Fibroblast of lung (primary cell): ENCODE results near the gene ZNF697. TPM values are rescaled to one million over a fixed set of nuclear protein-coding genes. Genes with fewer than 3 reads are reported as not detected.

Experiments
- DNase-seq, 2 donors: peaks; one replicate each; pipeline versions ENCODE4 v3.0.0 to v3.0.0-alpha.2; 2010; ENCODE audit warnings: low read depth in 2 of 2
- H2AFZ ChIP-seq: 2 replicates; pipeline ENCODE4 v1.5.1; 2012; ENCODE audit warnings: low read length, control low read depth, inconsistent platforms
- H3K27ac ChIP-seq: 2 replicates; pipeline ENCODE4 v1.5.1; 2011; ENCODE audit warnings: low read length, control low read depth; ENCODE audit not compliant: insufficient read depth
- H3K27me3 ChIP-seq: 2 replicates; pipeline ENCODE4 v1.5.1; 2011; ENCODE audit warnings: mild to moderate bottlenecking, low read length; ENCODE audit not compliant: control insufficient read depth, insufficient read depth
- H3K36me3 ChIP-seq: 2 replicates; pipeline ENCODE4 v1.5.1; 2011; ENCODE audit warnings: low read length; ENCODE audit not compliant: control insufficient read depth, insufficient read depth
- H3K4me1 ChIP-seq: 2 replicates; pipeline ENCODE4 v1.5.1; 2011; ENCODE audit warnings: low read length; ENCODE audit not compliant: control insufficient read depth, insufficient read depth; ENCODE audit errors: extremely low read depth
- H3K4me2 ChIP-seq: 2 replicates; pipeline ENCODE4 v1.5.1; 2011; ENCODE audit warnings: low read length, control low read depth; ENCODE audit not compliant: insufficient read depth; ENCODE audit errors: extremely low read depth
- H3K4me3 ChIP-seq, 4 experiments: fragments of 200-600 bp in 1 of 4; sonication (generic) in 1 of 4; replicated peaks in 1 of 4; 2 replicates each; pipeline ENCODE4 v1.5.1; 2011 to 2016; ENCODE audit warnings: low read length in 4 of 4, low read depth in 3 of 4, mild to moderate bottlenecking in 3 of 4, control low read depth in 2 of 4, inconsistent platforms in 1 of 4, mixed read lengths in 1 of 4; ENCODE audit not compliant: insufficient read depth in 1 of 4; ENCODE audit errors: control extremely low read depth in 1 of 4
- H3K79me2 ChIP-seq: 2 replicates; pipeline ENCODE4 v1.5.1; 2012; ENCODE audit warnings: mild to moderate bottlenecking, low read length, inconsistent platforms; ENCODE audit not compliant: control insufficient read depth, insufficient read depth
- H3K9ac ChIP-seq: 2 replicates; pipeline ENCODE4 v1.5.1; 2011; ENCODE audit warnings: mild to moderate bottlenecking, low read length, control low read depth; ENCODE audit not compliant: insufficient read depth
- H3K9me3 ChIP-seq: 2 replicates; pipeline ENCODE4 v1.5.1; 2012; ENCODE audit warnings: low read depth, low read length; ENCODE audit not compliant: control insufficient read depth, insufficient read depth
- H4K20me1 ChIP-seq: 2 replicates; pipeline ENCODE4 v1.5.1; 2011; ENCODE audit warnings: low read length; ENCODE audit not compliant: control insufficient read depth, insufficient read depth; ENCODE audit errors: extremely low read depth
- EZH2 ChIP-seq: IDR thresholded peaks from 2 replicates; pipeline ENCODE4 v1.5.1; 2012; ENCODE audit warnings: low read length, control low read depth, mild to moderate bottlenecking; ENCODE audit errors: missing control alignments
- polyA plus RNA-seq, 2 donors: library from polyadenylated mRNA; depleted of rRNA in 1 of 2; stranded (reverse) in 1 of 2; unstranded in 1 of 2; fragments of >200 nt; gene quantifications; 2 replicates each; pipeline ENCODE4 v1.2.1, GENCODE V29; 2011 to 2012; ENCODE audit warnings: missing spikeins in 1 of 2
- total RNA-seq: library from RNA; depleted of rRNA; stranded (reverse); fragments of >200 nt; gene quantifications from 2 replicates; pipeline ENCODE4 v1.2.1, GENCODE V29; 2014
- TF ChIP-seq, protein P1 (sequence below), 2 donors: IDR thresholded peaks in 1 of 2; conservative IDR thresholded peaks in 1 of 2; 1 replicate in 1 of 2; 2 replicates in 1 of 2; pipeline ENCODE4 v1.5.1; 2011 to 2012; ENCODE audit warnings: low read length in 2 of 2, control low read depth in 1 of 2, inconsistent platforms in 1 of 2, low read depth in 1 of 2, mild to moderate bottlenecking in 1 of 2

Gene ZNF697
- total and polyA plus RNA-seq, 2 donors (not counting 1 experiment from before 2014, with no cell fraction given) = 9.6 to 23.0 TPM

DNA sequence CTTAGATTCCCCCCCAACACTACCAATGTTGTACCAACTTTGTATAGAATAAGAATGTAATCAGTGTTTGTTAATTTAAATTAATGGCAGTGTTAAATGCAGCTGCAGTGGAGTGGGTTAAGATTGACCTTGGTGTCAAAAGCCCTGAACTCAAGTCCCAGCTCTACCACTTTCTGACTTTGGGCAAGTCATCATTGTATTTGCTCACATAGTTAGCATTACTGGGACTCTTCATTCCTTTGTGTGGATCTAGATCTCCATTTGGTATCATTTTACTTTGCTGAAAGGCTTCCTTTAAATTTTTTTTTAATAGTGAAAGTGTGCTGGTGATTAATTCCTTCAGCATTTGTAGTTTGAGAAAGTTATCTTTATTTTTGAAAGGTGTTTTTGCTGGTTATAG lies 41.4 kb upstream of the ZNF697 start:
- H3K27me3 ChIP-seq = peaks cover 2% of the 10 kb centered on the region
- no peaks in the 10 kb centered on the region for H4K20me1 ChIP-seq
- no peak overlapping the region for H3K4me2 ChIP-seq
- H3K36me3 ChIP-seq = no peaks in the 10 kb centered on the region
- no peak overlapping the region for H3K9ac ChIP-seq
- no peak for TF ChIP-seq EZH2
- TF ChIP-seq, protein P1, sequence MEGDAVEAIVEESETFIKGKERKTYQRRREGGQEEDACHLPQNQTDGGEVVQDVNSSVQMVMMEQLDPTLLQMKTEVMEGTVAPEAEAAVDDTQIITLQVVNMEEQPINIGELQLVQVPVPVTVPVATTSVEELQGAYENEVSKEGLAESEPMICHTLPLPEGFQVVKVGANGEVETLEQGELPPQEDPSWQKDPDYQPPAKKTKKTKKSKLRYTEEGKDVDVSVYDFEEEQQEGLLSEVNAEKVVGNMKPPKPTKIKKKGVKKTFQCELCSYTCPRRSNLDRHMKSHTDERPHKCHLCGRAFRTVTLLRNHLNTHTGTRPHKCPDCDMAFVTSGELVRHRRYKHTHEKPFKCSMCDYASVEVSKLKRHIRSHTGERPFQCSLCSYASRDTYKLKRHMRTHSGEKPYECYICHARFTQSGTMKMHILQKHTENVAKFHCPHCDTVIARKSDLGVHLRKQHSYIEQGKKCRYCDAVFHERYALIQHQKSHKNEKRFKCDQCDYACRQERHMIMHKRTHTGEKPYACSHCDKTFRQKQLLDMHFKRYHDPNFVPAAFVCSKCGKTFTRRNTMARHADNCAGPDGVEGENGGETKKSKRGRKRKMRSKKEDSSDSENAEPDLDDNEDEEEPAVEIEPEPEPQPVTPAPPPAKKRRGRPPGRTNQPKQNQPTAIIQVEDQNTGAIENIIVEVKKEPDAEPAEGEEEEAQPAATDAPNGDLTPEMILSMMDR (conservative IDR thresholded peaks at IDR 0.05 in 1 of 2, IDR thresholded peaks at IDR 0.05 in 1 of 2; ENCODE audit: low read depth in 1 of 2, low read length in 2 of 2) = no peak
- H3K4me1 ChIP-seq = no peaks in the 10 kb centered on the region
- no peaks in the 10 kb centered on the region for H3K9me3 ChIP-seq
- H3K4me3 ChIP-seq = no peak overlapping the region
- DNase-seq = no peak
- H3K27ac ChIP-seq = no peak overlapping the region
- H3K79me2 ChIP-seq = no peaks in the 10 kb centered on the region
- H2AFZ ChIP-seq = no peak overlapping the region

DNA sequence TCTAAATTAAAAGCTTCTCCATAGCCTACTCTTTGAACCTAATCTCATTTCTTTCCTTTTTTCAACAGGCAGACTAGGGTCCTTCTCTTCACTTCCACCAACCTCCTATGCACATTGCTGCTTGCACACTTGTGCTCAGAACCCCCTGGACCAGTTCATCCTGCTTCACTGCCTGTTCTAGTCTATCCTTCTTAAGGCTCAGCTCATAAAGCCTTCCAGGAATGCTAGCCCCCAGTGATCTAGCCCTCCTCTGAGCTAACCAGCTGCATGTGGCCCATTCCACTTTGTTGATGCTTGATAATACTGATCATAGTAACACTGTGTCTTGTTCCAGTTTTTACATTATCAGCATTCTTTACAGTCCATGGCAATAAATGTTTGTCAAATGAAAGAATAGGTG lies 40.7 kb upstream of the ZNF697 start:
- Histone ChIP-seq H3K4me3 (no peak overlapping the region), H3K9me3 (no peaks in the 10 kb centered on the region), H3K9ac (no peak overlapping the region), H3K4me1 (no peaks in the 10 kb centered on the region), H2AFZ (no peak overlapping the region), H3K36me3 (no peaks in the 10 kb centered on the region), H3K4me2 (no peak overlapping the region), H3K27me3 (peaks cover 2% of the 10 kb centered on the region), H3K27ac (no peak overlapping the region), H3K79me2 (no peaks in the 10 kb centered on the region), H4K20me1 (no peaks in the 10 kb centered on the region)
- TF ChIP-seq, protein P1 (conservative IDR thresholded peaks at IDR 0.05 in 1 of 2, IDR thresholded peaks at IDR 0.05 in 1 of 2; ENCODE audit: low read depth in 1 of 2, low read length in 2 of 2) = no peak
- TF ChIP-seq EZH2 = no peak
- no peak for DNase-seq

DNA sequence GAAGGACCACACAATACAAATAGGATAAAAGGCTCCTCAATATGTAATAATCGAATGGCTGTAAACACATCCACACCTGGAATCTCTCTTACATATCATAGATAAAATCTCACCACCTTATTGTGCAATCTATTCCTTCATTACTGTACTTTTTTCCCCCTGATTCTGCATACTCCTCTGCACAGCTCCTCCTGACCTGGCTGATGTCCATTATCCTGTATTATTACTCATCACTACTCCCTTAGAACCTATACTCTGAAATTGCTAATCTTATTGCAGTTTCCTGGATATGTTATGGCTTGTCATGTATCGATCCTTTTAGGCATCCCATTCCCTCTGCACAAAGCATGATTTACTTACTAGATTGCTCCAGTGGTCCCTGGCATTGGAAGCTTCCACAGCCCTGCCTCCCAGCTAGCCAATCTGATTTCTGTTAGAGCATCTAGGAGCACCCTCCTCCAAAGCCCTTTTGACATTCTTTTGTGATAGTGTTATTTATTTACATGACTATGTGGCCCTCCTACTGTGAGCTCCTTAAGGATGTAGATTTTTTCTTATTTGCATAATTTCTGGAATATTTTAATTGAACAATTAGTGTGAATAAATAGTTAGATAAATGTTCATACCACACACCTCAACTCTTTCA lies 39.5 kb upstream of the ZNF697 start:
- peaks cover 2% of the 10 kb centered on the region for H3K27me3 ChIP-seq

More for the DNA sequence above, 39.5 kb upstream of the ZNF697 start:
- TF ChIP-seq, protein P1 (conservative IDR thresholded peaks at IDR 0.05 in 1 of 2, IDR thresholded peaks at IDR 0.05 in 1 of 2; ENCODE audit: low read depth in 1 of 2, low read length in 2 of 2) = no peak
- no peak for TF ChIP-seq EZH2
- H3K27ac ChIP-seq = no peak overlapping the region
- no peak overlapping the region for H3K9ac ChIP-seq
- H3K4me3 ChIP-seq = no peak overlapping the region
- H2AFZ ChIP-seq = no peak overlapping the region
- no peaks in the 10 kb centered on the region for H4K20me1 ChIP-seq
- H3K9me3 ChIP-seq = no peaks in the 10 kb centered on the region
- no peak overlapping the region for H3K4me2 ChIP-seq
- no peaks in the 10 kb centered on the region for H3K36me3 ChIP-seq
- DNase-seq = peak in 1 of 2 donors; percentile 24
- no peaks in the 10 kb centered on the region for H3K4me1 ChIP-seq
- H3K79me2 ChIP-seq = no peaks in the 10 kb centered on the region
